Coronary artery (tissue), 2 donors: Measurements from ENCODE around the gene SOX18.

ENCODE experiments used
- DNase-seq: peaks from one replicate; pipeline ENCODE4 v3.0.0-alpha.2; 2017; ENCODE audit warnings: low spot score
- H3K27ac ChIP-seq, 2 donors: fragments of 200-600 bp; sonication (generic); one replicate each; pipeline ENCODE4 v1.5.1; 2016 to 2019
- H3K4me3 ChIP-seq: fragments of 200-600 bp; sonication (generic); 2 replicates; pipeline ENCODE4 v1.5.1; 2016; ENCODE audit warnings: mild to moderate bottlenecking, moderate library complexity
- TF ChIP-seq, protein P1 (sequence below): fragments of 200-600 bp; sonication (generic); IDR thresholded peaks from one replicate; pipeline ENCODE4 v1.5.1; 2019; ENCODE audit warnings: antibody characterized with exemption

Gene SOX18

GRCh38 chr20:64055396-64055892, 6.0 kb upstream of the SOX18 start:
- no peak for DNase-seq
- Histone ChIP-seq H3K27ac (peak overlapping the region in 1 of 2 donors; percentile 74), H3K4me3 (no peak overlapping the region)
- TF ChIP-seq, protein P1, sequence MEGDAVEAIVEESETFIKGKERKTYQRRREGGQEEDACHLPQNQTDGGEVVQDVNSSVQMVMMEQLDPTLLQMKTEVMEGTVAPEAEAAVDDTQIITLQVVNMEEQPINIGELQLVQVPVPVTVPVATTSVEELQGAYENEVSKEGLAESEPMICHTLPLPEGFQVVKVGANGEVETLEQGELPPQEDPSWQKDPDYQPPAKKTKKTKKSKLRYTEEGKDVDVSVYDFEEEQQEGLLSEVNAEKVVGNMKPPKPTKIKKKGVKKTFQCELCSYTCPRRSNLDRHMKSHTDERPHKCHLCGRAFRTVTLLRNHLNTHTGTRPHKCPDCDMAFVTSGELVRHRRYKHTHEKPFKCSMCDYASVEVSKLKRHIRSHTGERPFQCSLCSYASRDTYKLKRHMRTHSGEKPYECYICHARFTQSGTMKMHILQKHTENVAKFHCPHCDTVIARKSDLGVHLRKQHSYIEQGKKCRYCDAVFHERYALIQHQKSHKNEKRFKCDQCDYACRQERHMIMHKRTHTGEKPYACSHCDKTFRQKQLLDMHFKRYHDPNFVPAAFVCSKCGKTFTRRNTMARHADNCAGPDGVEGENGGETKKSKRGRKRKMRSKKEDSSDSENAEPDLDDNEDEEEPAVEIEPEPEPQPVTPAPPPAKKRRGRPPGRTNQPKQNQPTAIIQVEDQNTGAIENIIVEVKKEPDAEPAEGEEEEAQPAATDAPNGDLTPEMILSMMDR, result no peak

GRCh38 chr20:64053841-64054661, 4.6 kb upstream of the SOX18 start:
- DNase-seq, result no peak
- Histone ChIP-seq H3K4me3 (no peak overlapping the region), H3K27ac (peak overlapping the region in 1 of 2 donors; percentile 79)
- TF ChIP-seq, protein P1, result no peak

DNA sequence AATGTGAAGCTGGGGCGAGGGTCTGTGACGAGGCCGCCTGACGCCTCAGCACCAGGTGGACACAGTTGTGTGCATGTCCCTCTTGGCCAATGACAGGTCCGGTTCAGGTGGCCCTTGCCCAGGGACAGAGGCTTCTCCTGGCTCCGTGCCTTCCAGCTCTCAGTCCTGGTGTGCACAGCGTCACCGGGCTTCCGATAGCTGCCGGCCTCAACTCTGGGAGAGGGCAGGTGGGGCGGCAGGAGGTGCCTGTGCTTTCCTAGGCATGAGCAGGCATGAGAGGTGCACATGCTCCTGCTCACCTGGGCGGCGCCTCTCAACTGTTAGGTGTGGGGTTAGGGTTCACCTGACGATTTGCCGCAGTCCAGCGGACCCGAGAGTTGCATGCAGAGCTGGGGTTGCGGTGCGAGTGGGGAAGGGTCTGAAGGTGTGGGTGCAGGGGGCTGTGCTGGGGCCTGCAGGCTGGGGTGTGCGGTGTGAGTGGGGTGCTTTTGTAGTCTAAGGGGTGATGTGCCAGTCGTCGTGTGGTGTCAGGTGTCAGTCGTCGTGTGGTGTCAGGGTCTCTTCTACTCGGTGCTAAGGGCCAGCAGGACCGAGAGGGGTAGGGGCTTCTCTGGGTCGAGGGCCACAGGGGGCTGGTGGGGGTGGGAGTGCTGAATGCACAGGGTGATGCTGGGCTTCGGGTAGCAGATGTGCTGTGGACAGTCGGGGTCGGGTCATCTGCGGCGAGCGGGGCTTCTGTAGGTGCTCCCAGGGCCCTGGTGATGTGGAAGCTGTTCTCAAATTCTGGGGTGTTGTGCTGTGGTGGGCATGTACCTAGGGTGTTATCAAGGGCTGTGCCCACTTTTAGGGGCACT, 3.8 kb upstream of the SOX18 start:
- TF ChIP-seq, protein P1, result no peak
- DNase-seq, result no peak
- H3K4me3 ChIP-seq, result no peak overlapping the region
- peak overlapping the region in 1 of 2 donors; percentile 79 for H3K27ac ChIP-seq

GRCh38 chr20:64052326-64052722, 2.9 kb upstream of the SOX18 start:
- DNase-seq, result no peak
- TF ChIP-seq, protein P1, result no peak
- H3K4me3 ChIP-seq, result no peak overlapping the region
- peak overlapping the region in 1 of 2 donors; percentile 79 for H3K27ac ChIP-seq

GRCh38 chr20:64051561-64052325, 2.3 kb upstream of the SOX18 start:
- Histone ChIP-seq H3K27ac (peak overlapping the region; percentile 52 to 79), H3K4me3 (peak overlapping the region; percentile 69)
- no peak for DNase-seq
- TF ChIP-seq, protein P1, result no peak

GRCh38 chr20:64051033-64051452, 1.6 kb upstream of the SOX18 start:
- H3K4me3 ChIP-seq, result peak overlapping the region; percentile 69

More at GRCh38 chr20:64051033-64051452, 1.6 kb upstream of the SOX18 start:
- H3K27ac ChIP-seq, result peak overlapping the region; percentile 52 to 79
- DNase-seq, result no peak
- TF ChIP-seq, protein P1, result no peak
